Mesenchymal stem cell (in vitro differentiated cells and primary cell): ENCODE data around the gene CAPN12.

Experiments used
- DNase-seq: peaks from one replicate; pipeline ENCODE4 v3.0.0-alpha.2; 2013
- H2AFZ ChIP-seq: one replicate; pipeline ENCODE4 v1.6.1; 2013; ENCODE audit warnings: low read depth, mild to moderate bottlenecking, control low read depth, inconsistent platforms, low read length, moderate library complexity
- H2AK5ac ChIP-seq: 2 replicates; pipeline ENCODE4 v1.6.1; 2013; ENCODE audit warnings: low read length, moderate library complexity, mild to moderate bottlenecking, inconsistent platforms; ENCODE audit not compliant: severe bottlenecking
- H2BK120ac ChIP-seq: one replicate; pipeline ENCODE4 v1.6.1; 2013; ENCODE audit warnings: low read depth, mild to moderate bottlenecking, inconsistent platforms, low read length, moderate library complexity
- H2BK12ac ChIP-seq, 2 experiments: one replicate each; pipeline ENCODE4 v1.6.1; 2013; ENCODE audit warnings: inconsistent platforms in 2 of 2, low read length in 2 of 2, mild to moderate bottlenecking in 2 of 2, moderate library complexity in 2 of 2, control low read depth in 1 of 2
- H2BK15ac ChIP-seq: one replicate; pipeline ENCODE4 v1.6.1; 2013; ENCODE audit warnings: mild to moderate bottlenecking, low read depth, inconsistent platforms; ENCODE audit not compliant: poor library complexity, severe bottlenecking
- H2BK5ac ChIP-seq: 2 replicates; pipeline ENCODE4 v1.6.1; 2013; ENCODE audit warnings: low read depth, mild to moderate bottlenecking, low read length, control low read depth, inconsistent platforms; ENCODE audit not compliant: poor library complexity, severe bottlenecking
- H3K14ac ChIP-seq, 2 experiments: one replicate each; pipeline ENCODE4 v1.6.1; 2013; ENCODE audit warnings: inconsistent platforms in 2 of 2, low read length in 2 of 2, control low read depth in 1 of 2, mild to moderate bottlenecking in 1 of 2, moderate library complexity in 1 of 2
- H3K18ac ChIP-seq, 2 experiments: one replicate each; pipeline ENCODE4 v1.6.1; 2013; ENCODE audit warnings: inconsistent platforms in 2 of 2, low read length in 2 of 2, control low read depth in 1 of 2, low read depth in 1 of 2, mild to moderate bottlenecking in 1 of 2
- H3K23ac ChIP-seq, 2 experiments: one replicate each; pipeline ENCODE4 v1.6.1; 2013; ENCODE audit warnings: inconsistent platforms in 2 of 2, low read length in 2 of 2, mild to moderate bottlenecking in 2 of 2, moderate library complexity in 2 of 2, control low read depth in 1 of 2
- H3K27ac ChIP-seq: 2 replicates; pipeline ENCODE4 v1.5.1; 2013; ENCODE audit warnings: mild to moderate bottlenecking, moderate library complexity, low read length, control low read depth, inconsistent platforms; ENCODE audit not compliant: poor library complexity, severe bottlenecking
- H3K27me3 ChIP-seq, 2 experiments: 2 replicates each; pipeline versions ENCODE4 v1.6.1 to v1.7.0; 2013; ENCODE audit warnings: low read length in 2 of 2, mild to moderate bottlenecking in 2 of 2, moderate library complexity in 2 of 2, control low read depth in 1 of 2, inconsistent platforms in 1 of 2; ENCODE audit not compliant: control insufficient read depth in 1 of 2, insufficient read depth in 1 of 2
- H3K36me3 ChIP-seq, 2 experiments: 2 replicates each; pipeline versions ENCODE4 v1.6.1 to v1.7.0; 2013; ENCODE audit warnings: low read length in 2 of 2, control low read depth in 1 of 2, inconsistent platforms in 1 of 2, low read depth in 1 of 2, mild to moderate bottlenecking in 1 of 2; ENCODE audit not compliant: insufficient read depth in 2 of 2, control insufficient read depth in 1 of 2
- H3K4ac ChIP-seq, 2 experiments: one replicate each; pipeline ENCODE4 v1.6.1; 2013; ENCODE audit warnings: inconsistent platforms in 2 of 2, low read length in 2 of 2, mild to moderate bottlenecking in 2 of 2, moderate library complexity in 2 of 2, control low read depth in 1 of 2, low read depth in 1 of 2
- H3K4me1 ChIP-seq: 2 replicates; pipeline ENCODE4 v1.6.1; 2013; ENCODE audit warnings: low read depth, low read length, control low read depth; ENCODE audit not compliant: control insufficient read depth, insufficient read depth
- H3K4me2 ChIP-seq: 2 replicates; pipeline ENCODE4 v1.6.1; 2013; ENCODE audit warnings: low read length, mild to moderate bottlenecking, inconsistent platforms; ENCODE audit not compliant: poor library complexity, severe bottlenecking
- H3K4me3 ChIP-seq, 2 experiments: 2 replicates each; pipeline versions ENCODE4 v1.5.1 to v1.7.0; 2013; ENCODE audit warnings: low read length in 2 of 2, mild to moderate bottlenecking in 2 of 2, control low read depth in 1 of 2, low read depth in 1 of 2; ENCODE audit not compliant: insufficient read depth in 1 of 2
- H3K79me1 ChIP-seq: replicated peaks from 2 replicates; pipeline ENCODE4 v1.6.1; 2013; ENCODE audit warnings: mild to moderate bottlenecking, control low read depth, low read length, inconsistent platforms; ENCODE audit not compliant: poor library complexity, severe bottlenecking
- H3K9ac ChIP-seq: 2 replicates; pipeline ENCODE4 v1.7.0; 2013; ENCODE audit warnings: mild to moderate bottlenecking, low read length, moderate library complexity
- H3K9me3 ChIP-seq: 2 replicates; pipeline ENCODE4 v1.7.0; 2013; ENCODE audit warnings: mild to moderate bottlenecking, low read length; ENCODE audit not compliant: control insufficient read depth
- H4K8ac ChIP-seq: one replicate; pipeline ENCODE4 v1.6.1; 2013; ENCODE audit warnings: inconsistent platforms, mild to moderate bottlenecking, low read length, moderate library complexity
- H4K91ac ChIP-seq: one replicate; pipeline ENCODE4 v1.6.1; 2013; ENCODE audit warnings: mild to moderate bottlenecking, low read length, inconsistent platforms
- WGBS: methylation state at CpG from one replicate; pipeline ENCODE4 v1.1.7; 2013; ENCODE audit warnings: mixed read lengths; 5-methylcytosine and 5-hydroxymethylcytosine counted together

The CAPN12 gene

GRCh38 chr19:38714354-38714778, 29.9 kb downstream of the CAPN12 start:
- peak overlapping the region in 1 of 2 experiments; percentile 24 for H2BK12ac ChIP-seq

GRCh38 chr19:38713865-38714264, 30.4 kb downstream of the CAPN12 start:
- Histone ChIP-seq H3K4me3 (no peak overlapping the region), H4K8ac (no peak overlapping the region), H3K4ac (no peak overlapping the region)

More at GRCh38 chr19:38714354-38714778, 29.9 kb downstream of the CAPN12 start:
- Histone ChIP-seq H2BK120ac (no peak overlapping the region), H3K9me3 (no peaks in the 10 kb centered on the region), H3K14ac (no peak overlapping the region), H3K4me3 (no peak overlapping the region), H3K4me1 (peaks cover 57% of the 10 kb centered on the region), H3K27ac (no peak overlapping the region), H4K8ac (no peak overlapping the region), H3K27me3 (no peaks in the 10 kb centered on the region), H3K4me2 (no peak overlapping the region), H3K79me1 (peaks cover 5% of the 10 kb centered on the region), H3K36me3 (peaks cover 86 to 89% of the 10 kb centered on the region in 2 experiments), H2BK5ac (no peak overlapping the region), H3K23ac (no peak overlapping the region), H3K18ac (no peak overlapping the region), H2AK5ac (no peak overlapping the region), H3K9ac (no peak overlapping the region), H3K4ac (no peak overlapping the region), H4K91ac (no peak overlapping the region), H2AFZ (no peak overlapping the region), H2BK15ac (no peak overlapping the region)
- WGBS, result 96% methylated on average over 14 of the region's 14 CpGs
- DNase-seq, result no peak

GRCh38 chr19:38713227-38713649, 31.0 kb downstream of the CAPN12 start:
- H3K27ac ChIP-seq, result no peak overlapping the region
- 96% methylated on average over 19 of the region's 19 CpGs for WGBS
- H2BK12ac ChIP-seq, result no peak overlapping the region
- no peak for DNase-seq
- H4K8ac ChIP-seq, result no peak overlapping the region
- H3K4me2 ChIP-seq, result no peak overlapping the region
- no peak overlapping the region for H3K18ac ChIP-seq
- peaks cover 55% of the 10 kb centered on the region for H3K4me1 ChIP-seq
- H3K27me3 ChIP-seq, result no peaks in the 10 kb centered on the region
- H3K4me3 ChIP-seq, result no peak overlapping the region
- H3K23ac ChIP-seq, result no peak overlapping the region
- H2AK5ac ChIP-seq, result peak overlapping the region; percentile 27
- no peak overlapping the region for H4K91ac ChIP-seq
- no peaks in the 10 kb centered on the region for H3K9me3 ChIP-seq
- peaks cover 8% of the 10 kb centered on the region for H3K79me1 ChIP-seq
- H3K4ac ChIP-seq, result no peak overlapping the region
- H3K36me3 ChIP-seq, result peaks cover 86 to 90% of the 10 kb centered on the region in 2 experiments
- H2BK120ac ChIP-seq, result no peak overlapping the region
- H3K9ac ChIP-seq, result no peak overlapping the region
- no peak overlapping the region for H2BK15ac ChIP-seq
- peak overlapping the region in 1 of 2 experiments; percentile 29 for H3K14ac ChIP-seq
- H2AFZ ChIP-seq, result no peak overlapping the region
- no peak overlapping the region for H2BK5ac ChIP-seq

More at GRCh38 chr19:38713865-38714264, 30.4 kb downstream of the CAPN12 start:
- no peak overlapping the region for H3K4me2 ChIP-seq
- H4K91ac ChIP-seq, result no peak overlapping the region
- no peak overlapping the region for H3K9ac ChIP-seq
- H3K79me1 ChIP-seq, result peaks cover 5% of the 10 kb centered on the region
- no peak overlapping the region for H2AFZ ChIP-seq
- no peak overlapping the region for H2BK12ac ChIP-seq
- no peak for DNase-seq
- H2AK5ac ChIP-seq, result peak overlapping the region; percentile 16
- H3K27ac ChIP-seq, result no peak overlapping the region
- no peaks in the 10 kb centered on the region for H3K9me3 ChIP-seq
- H2BK15ac ChIP-seq, result no peak overlapping the region
- no peak overlapping the region for H3K14ac ChIP-seq
- WGBS, result 92% methylated on average over 14 of the region's 14 CpGs
- H2BK5ac ChIP-seq, result no peak overlapping the region
- H3K27me3 ChIP-seq, result no peaks in the 10 kb centered on the region
- peaks cover 55% of the 10 kb centered on the region for H3K4me1 ChIP-seq
- peaks cover 86 to 90% of the 10 kb centered on the region in 2 experiments for H3K36me3 ChIP-seq
- H3K23ac ChIP-seq, result no peak overlapping the region
- H3K18ac ChIP-seq, result no peak overlapping the region
- no peak overlapping the region for H2BK120ac ChIP-seq

DNA sequence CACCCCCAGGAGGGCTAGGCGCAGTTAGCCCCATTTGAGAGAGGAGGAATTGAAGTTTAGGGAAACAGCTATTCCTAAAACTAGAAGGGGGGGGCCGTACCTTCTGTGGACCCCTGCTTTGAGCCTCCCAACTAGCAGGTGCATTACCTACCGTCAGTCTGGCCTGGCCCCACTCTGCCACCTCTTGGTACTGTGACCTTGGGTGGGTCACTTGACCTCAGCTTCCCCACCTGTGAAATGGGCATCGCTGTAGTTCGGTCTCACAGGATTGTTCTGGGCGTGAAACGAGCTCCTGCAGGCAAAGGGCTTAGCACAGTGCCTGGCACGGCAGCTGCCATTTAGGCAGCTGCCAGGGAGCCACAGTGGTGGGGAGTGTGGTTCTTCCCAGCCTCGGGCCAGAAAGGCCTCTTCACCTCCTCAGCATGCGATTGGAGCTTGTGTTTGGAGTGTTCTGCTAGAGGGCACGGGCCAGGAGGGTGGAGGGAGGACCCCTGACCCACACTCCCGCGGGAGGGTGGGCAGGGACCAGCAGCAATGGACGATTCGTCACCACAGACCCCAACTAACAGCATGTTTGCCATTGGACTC, 32.0 kb downstream of the CAPN12 start:
- Histone ChIP-seq H3K9ac (peak overlapping the region; percentile 35), H3K79me1 (peaks cover 8% of the 10 kb centered on the region), H4K8ac (no peak overlapping the region), H3K14ac (no peak overlapping the region), H3K9me3 (no peaks in the 10 kb centered on the region), H3K4me1 (peaks cover 63% of the 10 kb centered on the region), H2BK5ac (no peak overlapping the region), H3K23ac (no peak overlapping the region), H3K4me3 (no peak overlapping the region), H2BK15ac (peak overlapping the region; percentile 0), H2AFZ (no peak overlapping the region), H2BK12ac (peak overlapping the region in 1 of 2 experiments; percentile 8), H3K27ac (peak overlapping the region; percentile 80), H3K36me3 (peaks cover 87 to 90% of the 10 kb centered on the region in 2 experiments), H3K27me3 (no peaks in the 10 kb centered on the region), H3K4ac (no peak overlapping the region), H4K91ac (peak overlapping the region; percentile 37), H3K18ac (no peak overlapping the region), H2AK5ac (peak overlapping the region; percentile 49), H2BK120ac (no peak overlapping the region), H3K4me2 (no peak overlapping the region)
- 89% methylated on average over 9 of the region's 15 CpGs for WGBS
- no peak for DNase-seq
